H9 (cell line): Measurements from ENCODE around the gene CAT. TPM values are rescaled to one million over a fixed set of nuclear protein-coding genes. Genes with fewer than 3 reads are reported as not detected.

Experiments used
- DNase-seq: peaks from one replicate; pipeline ENCODE4 v3.0.0-alpha.2; 2017
- H2AFZ ChIP-seq: one replicate; pipeline ENCODE4 v1.6.1; 2013; ENCODE audit warnings: mild to moderate bottlenecking, low read length, control low read depth, moderate library complexity
- H2AK5ac ChIP-seq: 2 replicates; pipeline ENCODE4 v1.6.1; 2013; ENCODE audit warnings: low read length, control low read depth, mixed read lengths; ENCODE audit not compliant: insufficient read length
- H2BK120ac ChIP-seq: one replicate; pipeline ENCODE4 v1.6.1; 2013; ENCODE audit warnings: low read depth, mild to moderate bottlenecking, low read length, control low read depth, inconsistent platforms; ENCODE audit not compliant: poor library complexity, severe bottlenecking
- H2BK12ac ChIP-seq: 2 replicates; pipeline ENCODE4 v1.6.1; 2013; ENCODE audit warnings: low read length, control low read depth, mixed read lengths, low read depth; ENCODE audit not compliant: insufficient read length
- H2BK15ac ChIP-seq: 2 replicates; pipeline ENCODE4 v1.6.1; 2013; ENCODE audit warnings: low read depth, low read length, control low read depth
- H2BK20ac ChIP-seq: one replicate; pipeline ENCODE4 v1.6.1; 2013; ENCODE audit warnings: low read depth, mild to moderate bottlenecking, low read length, control low read depth, inconsistent platforms; ENCODE audit not compliant: poor library complexity, severe bottlenecking
- H2BK5ac ChIP-seq: 2 replicates; pipeline ENCODE4 v1.6.1; 2013; ENCODE audit warnings: low read length, control low read depth, mixed read lengths; ENCODE audit not compliant: insufficient read length
- H3K14ac ChIP-seq: 2 replicates; pipeline ENCODE4 v1.6.1; 2013; ENCODE audit warnings: low read length, control low read depth; ENCODE audit not compliant: insufficient read depth
- H3K18ac ChIP-seq: 2 replicates; pipeline ENCODE4 v1.6.1; 2013; ENCODE audit warnings: low read depth, mild to moderate bottlenecking, mixed read lengths, low read length, control low read depth; ENCODE audit not compliant: insufficient read length
- H3K23ac ChIP-seq: 2 replicates; pipeline ENCODE4 v1.6.1; 2013; ENCODE audit warnings: low read length, control low read depth, mixed read lengths, low read depth; ENCODE audit not compliant: insufficient read length
- H3K23me2 ChIP-seq: 2 replicates; pipeline ENCODE4 v1.6.1; 2013; ENCODE audit warnings: low read depth, mild to moderate bottlenecking, mixed read lengths, low read length, control low read depth; ENCODE audit not compliant: insufficient read length, poor library complexity, severe bottlenecking
- H3K27ac ChIP-seq: 2 replicates; pipeline ENCODE4 v1.5.1; 2013; ENCODE audit warnings: low read length, control low read depth, mixed read lengths, low read depth; ENCODE audit not compliant: insufficient read length
- H3K27me3 ChIP-seq: 2 replicates; pipeline ENCODE4 v1.6.1; 2013; ENCODE audit warnings: low read length, control low read depth, inconsistent platforms; ENCODE audit not compliant: insufficient read depth
- H3K4ac ChIP-seq: 2 replicates; pipeline ENCODE4 v1.6.1; 2013; ENCODE audit warnings: low read depth, mild to moderate bottlenecking, control low read depth, inconsistent platforms, low read length, moderate library complexity
- H3K4me1 ChIP-seq: 2 replicates; pipeline ENCODE4 v1.6.1; 2013; ENCODE audit warnings: low read length, control low read depth, inconsistent platforms; ENCODE audit not compliant: insufficient read depth
- H3K4me2 ChIP-seq: 2 replicates; pipeline ENCODE4 v1.6.1; 2013; ENCODE audit warnings: low read length, control low read depth, mixed read lengths; ENCODE audit not compliant: insufficient read length, insufficient read depth
- H3K56ac ChIP-seq: 2 replicates; pipeline ENCODE4 v1.6.1; 2013; ENCODE audit warnings: low read depth, mild to moderate bottlenecking, mixed read lengths, low read length, control low read depth; ENCODE audit not compliant: insufficient read length
- H3K79me1 ChIP-seq: 2 replicates; pipeline ENCODE4 v1.6.1; 2013; ENCODE audit warnings: low read depth, mild to moderate bottlenecking, moderate library complexity, low read length, control low read depth, inconsistent platforms; ENCODE audit not compliant: insufficient read depth, poor library complexity, severe bottlenecking
- H3K79me2 ChIP-seq: 2 replicates; pipeline ENCODE4 v1.6.1; 2013; ENCODE audit warnings: low read length, control low read depth, inconsistent platforms; ENCODE audit not compliant: insufficient read depth
- H3K9ac ChIP-seq: 2 replicates; pipeline ENCODE4 v1.6.1; 2013; ENCODE audit warnings: low read length, control low read depth, mixed read lengths; ENCODE audit not compliant: insufficient read length; ENCODE audit errors: extremely low read depth
- H3K9me3 ChIP-seq: one replicate; pipeline ENCODE4 v1.6.1; 2013; ENCODE audit warnings: low read depth, low read length, inconsistent platforms; ENCODE audit not compliant: control insufficient read depth
- H3T11ph ChIP-seq: one replicate; pipeline ENCODE4 v1.6.1; 2013; ENCODE audit warnings: mild to moderate bottlenecking, low read length, control low read depth, inconsistent platforms
- H4K20me1 ChIP-seq: one replicate; pipeline ENCODE4 v1.6.1; 2013; ENCODE audit not compliant: control insufficient read depth, insufficient read length, insufficient read depth
- H4K5ac ChIP-seq: 2 replicates; pipeline ENCODE4 v1.6.1; 2013; ENCODE audit warnings: low read depth, mild to moderate bottlenecking, mixed read lengths, low read length, control low read depth; ENCODE audit not compliant: insufficient read length
- H4K8ac ChIP-seq: replicated peaks from 2 replicates; pipeline ENCODE4 v1.6.1; 2013; ENCODE audit warnings: low read length, control low read depth, mixed read lengths, low read depth; ENCODE audit not compliant: insufficient read length
- H4K91ac ChIP-seq: 2 replicates; pipeline ENCODE4 v1.6.1; 2013; ENCODE audit warnings: low read depth, mild to moderate bottlenecking, moderate library complexity, mixed read lengths, low read length, control low read depth; ENCODE audit not compliant: insufficient read length
- H3K27ac Mint-ChIP-seq, 3 experiments: 2 replicates in 2 of 3; 3 replicates in 1 of 3; pipeline ENCODE4 v1.8.0; 2020 to 2021; ENCODE audit warnings: mixed read lengths in 3 of 3, mild to moderate bottlenecking in 1 of 3, moderate library complexity in 1 of 3
- H3K27me3 Mint-ChIP-seq: 2 replicates; pipeline ENCODE4 v1.8.0; 2021; ENCODE audit warnings: low read depth, mild to moderate bottlenecking, moderate library complexity, mixed read lengths
- H3K36me3 Mint-ChIP-seq, 3 experiments: 2 replicates in 2 of 3; 3 replicates in 1 of 3; pipeline ENCODE4 v1.8.0; 2020 to 2021; ENCODE audit warnings: low read depth in 3 of 3, mixed read lengths in 3 of 3; ENCODE audit not compliant: insufficient read depth in 1 of 3
- H3K4me1 Mint-ChIP-seq, 2 experiments: 2 replicates each; pipeline ENCODE4 v1.8.0; 2020; ENCODE audit warnings: mixed read lengths in 2 of 2
- H3K4me3 Mint-ChIP-seq, 2 experiments: 2 replicates in 1 of 2; 3 replicates in 1 of 2; pipeline ENCODE4 v1.8.0; 2020 to 2021; ENCODE audit warnings: mild to moderate bottlenecking in 2 of 2, mixed read lengths in 2 of 2, moderate library complexity in 1 of 2
- H3K9me3 Mint-ChIP-seq, 2 experiments: 2 replicates in 1 of 2; 3 replicates in 1 of 2; pipeline ENCODE4 v1.8.0; 2020; ENCODE audit warnings: mild to moderate bottlenecking in 2 of 2, mixed read lengths in 2 of 2, moderate library complexity in 1 of 2
- WGBS: extraction: QIAGEN DNeasy Blood & Tissue Kit; methylation state at CpG from one replicate; pipeline ENCODE4 v1.1.7; 2013; ENCODE audit warnings: missing lambda C conversion rate, low lambda C conversion rate, mixed read lengths; ENCODE audit not compliant: insufficient read length; ENCODE audit errors: extremely low coverage; 5-methylcytosine and 5-hydroxymethylcytosine counted together
- total RNA-seq: library from RNA; stranded (reverse); gene quantifications from 2 replicates; pipeline ENCODE4 v1.2.1, GENCODE V29; 2021
- TF ChIP-seq, protein P1 (sequence below): fragments of 200-600 bp; sonication (generic); conservative IDR thresholded peaks from 3 replicates; pipeline ENCODE4 v1.8.0; 2021; ENCODE audit warnings: antibody characterized with exemption, mild to moderate bottlenecking

The CAT gene
- total RNA-seq, 1 experiment from 2014 or later, result 9.9 TPM

GRCh38 chr11:34443136-34443535 lies 4.4 kb downstream of the CAT start:
- H3K4me1 ChIP-seq, result no peaks in the 10 kb centered on the region
- no peak overlapping the region for H3T11ph ChIP-seq
- WGBS, result no CpG with 5 or more reads among the region's 3 CpGs
- no peak overlapping the region for H2BK120ac ChIP-seq
- no peak overlapping the region for H3K23ac ChIP-seq
- H2BK12ac ChIP-seq, result no peak overlapping the region
- H3K4ac ChIP-seq, result no peak overlapping the region
- H3K23me2 ChIP-seq, result no peaks in the 10 kb centered on the region
- no peak for DNase-seq
- H3K27me3 ChIP-seq, result no peaks in the 10 kb centered on the region
- no peak overlapping the region for H2BK15ac ChIP-seq
- Mint-ChIP-seq H3K27me3 (no peaks in the 10 kb centered on the region; the same call in none of the 2 replicates), H3K4me1 (peaks cover 4 to 8% of the 10 kb centered on the region in 2 experiments), H3K36me3 (peaks cover 2 to 20% (median 19%) of the 10 kb centered on the region in 3 experiments; a peak in 6 of 7 replicates), H3K4me3 (no peak overlapping the region), H3K27ac (no peak overlapping the region), H3K9me3 (peaks cover 12 to 18% of the 10 kb centered on the region in 2 experiments; a peak in 3 of 5 replicates)
- H3K9ac ChIP-seq, result no peak overlapping the region
- H3K27ac ChIP-seq, result no peak overlapping the region
- H4K91ac ChIP-seq, result no peak overlapping the region
- no peak overlapping the region for H4K8ac ChIP-seq
- no peak overlapping the region for H2BK20ac ChIP-seq
- H3K14ac ChIP-seq, result no peak overlapping the region
- TF ChIP-seq, protein P1, sequence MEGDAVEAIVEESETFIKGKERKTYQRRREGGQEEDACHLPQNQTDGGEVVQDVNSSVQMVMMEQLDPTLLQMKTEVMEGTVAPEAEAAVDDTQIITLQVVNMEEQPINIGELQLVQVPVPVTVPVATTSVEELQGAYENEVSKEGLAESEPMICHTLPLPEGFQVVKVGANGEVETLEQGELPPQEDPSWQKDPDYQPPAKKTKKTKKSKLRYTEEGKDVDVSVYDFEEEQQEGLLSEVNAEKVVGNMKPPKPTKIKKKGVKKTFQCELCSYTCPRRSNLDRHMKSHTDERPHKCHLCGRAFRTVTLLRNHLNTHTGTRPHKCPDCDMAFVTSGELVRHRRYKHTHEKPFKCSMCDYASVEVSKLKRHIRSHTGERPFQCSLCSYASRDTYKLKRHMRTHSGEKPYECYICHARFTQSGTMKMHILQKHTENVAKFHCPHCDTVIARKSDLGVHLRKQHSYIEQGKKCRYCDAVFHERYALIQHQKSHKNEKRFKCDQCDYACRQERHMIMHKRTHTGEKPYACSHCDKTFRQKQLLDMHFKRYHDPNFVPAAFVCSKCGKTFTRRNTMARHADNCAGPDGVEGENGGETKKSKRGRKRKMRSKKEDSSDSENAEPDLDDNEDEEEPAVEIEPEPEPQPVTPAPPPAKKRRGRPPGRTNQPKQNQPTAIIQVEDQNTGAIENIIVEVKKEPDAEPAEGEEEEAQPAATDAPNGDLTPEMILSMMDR, result no peak
- no peak overlapping the region for H3K18ac ChIP-seq
- H3K4me2 ChIP-seq, result no peak overlapping the region
- no peak overlapping the region for H4K5ac ChIP-seq
- no peak overlapping the region for H2AFZ ChIP-seq
- H3K9me3 ChIP-seq, result no peaks in the 10 kb centered on the region
- H2AK5ac ChIP-seq, result no peak overlapping the region
- H3K79me1 ChIP-seq, result no peaks in the 10 kb centered on the region
- H2BK5ac ChIP-seq, result no peak overlapping the region
- H3K79me2 ChIP-seq, result no peaks in the 10 kb centered on the region
- H4K20me1 ChIP-seq, result no peaks in the 10 kb centered on the region
- H3K56ac ChIP-seq, result no peak overlapping the region
